ENCODE measurements around the gene DCDC2B.

- TF ChIP-seq CTCF (conservative IDR thresholded peaks at IDR 0.05; ENCODE audit: low read depth in 2 of 2) (peak; percentile 74 to 96), EZH2 (IDR thresholded peaks at IDR 0.05; ENCODE audit: low read depth, unreplicated experiment) (no peak), REST (IDR thresholded peaks at IDR 0.05; ENCODE audit: unreplicated experiment) (no peak)
These were observed 39.3 kb downstream of the DCDC2B start for GRCh38 chr1:32247983-32248889.

Measured in GM23338 (cell line).